H9 (cell line): ENCODE data around the gene TYMP. TPM values are rescaled to one million over a fixed set of nuclear protein-coding genes. Genes with fewer than 3 reads are reported as not detected.

ENCODE experiments used
- DNase-seq: peaks from one replicate; pipeline ENCODE4 v3.0.0-alpha.2; 2017
- H2AFZ ChIP-seq: one replicate; pipeline ENCODE4 v1.6.1; 2013; ENCODE audit warnings: mild to moderate bottlenecking, low read length, control low read depth, moderate library complexity
- H2AK5ac ChIP-seq: 2 replicates; pipeline ENCODE4 v1.6.1; 2013; ENCODE audit warnings: low read length, control low read depth, mixed read lengths; ENCODE audit not compliant: insufficient read length
- H2BK120ac ChIP-seq: one replicate; pipeline ENCODE4 v1.6.1; 2013; ENCODE audit warnings: low read depth, mild to moderate bottlenecking, low read length, control low read depth, inconsistent platforms; ENCODE audit not compliant: poor library complexity, severe bottlenecking
- H2BK12ac ChIP-seq: 2 replicates; pipeline ENCODE4 v1.6.1; 2013; ENCODE audit warnings: low read length, control low read depth, mixed read lengths, low read depth; ENCODE audit not compliant: insufficient read length
- H2BK15ac ChIP-seq: 2 replicates; pipeline ENCODE4 v1.6.1; 2013; ENCODE audit warnings: low read depth, low read length, control low read depth
- H2BK20ac ChIP-seq: one replicate; pipeline ENCODE4 v1.6.1; 2013; ENCODE audit warnings: low read depth, mild to moderate bottlenecking, low read length, control low read depth, inconsistent platforms; ENCODE audit not compliant: poor library complexity, severe bottlenecking
- H2BK5ac ChIP-seq: 2 replicates; pipeline ENCODE4 v1.6.1; 2013; ENCODE audit warnings: low read length, control low read depth, mixed read lengths; ENCODE audit not compliant: insufficient read length
- H3K14ac ChIP-seq: 2 replicates; pipeline ENCODE4 v1.6.1; 2013; ENCODE audit warnings: low read length, control low read depth; ENCODE audit not compliant: insufficient read depth
- H3K18ac ChIP-seq: 2 replicates; pipeline ENCODE4 v1.6.1; 2013; ENCODE audit warnings: low read depth, mild to moderate bottlenecking, mixed read lengths, low read length, control low read depth; ENCODE audit not compliant: insufficient read length
- H3K23ac ChIP-seq: 2 replicates; pipeline ENCODE4 v1.6.1; 2013; ENCODE audit warnings: low read length, control low read depth, mixed read lengths, low read depth; ENCODE audit not compliant: insufficient read length
- H3K23me2 ChIP-seq: 2 replicates; pipeline ENCODE4 v1.6.1; 2013; ENCODE audit warnings: low read depth, mild to moderate bottlenecking, mixed read lengths, low read length, control low read depth; ENCODE audit not compliant: insufficient read length, poor library complexity, severe bottlenecking
- H3K27ac ChIP-seq: 2 replicates; pipeline ENCODE4 v1.5.1; 2013; ENCODE audit warnings: low read length, control low read depth, mixed read lengths, low read depth; ENCODE audit not compliant: insufficient read length
- H3K27me3 ChIP-seq: 2 replicates; pipeline ENCODE4 v1.6.1; 2013; ENCODE audit warnings: low read length, control low read depth, inconsistent platforms; ENCODE audit not compliant: insufficient read depth
- H3K4ac ChIP-seq: 2 replicates; pipeline ENCODE4 v1.6.1; 2013; ENCODE audit warnings: low read depth, mild to moderate bottlenecking, control low read depth, inconsistent platforms, low read length, moderate library complexity
- H3K4me1 ChIP-seq: 2 replicates; pipeline ENCODE4 v1.6.1; 2013; ENCODE audit warnings: low read length, control low read depth, inconsistent platforms; ENCODE audit not compliant: insufficient read depth
- H3K4me2 ChIP-seq: 2 replicates; pipeline ENCODE4 v1.6.1; 2013; ENCODE audit warnings: low read length, control low read depth, mixed read lengths; ENCODE audit not compliant: insufficient read length, insufficient read depth
- H3K56ac ChIP-seq: 2 replicates; pipeline ENCODE4 v1.6.1; 2013; ENCODE audit warnings: low read depth, mild to moderate bottlenecking, mixed read lengths, low read length, control low read depth; ENCODE audit not compliant: insufficient read length
- H3K79me1 ChIP-seq: 2 replicates; pipeline ENCODE4 v1.6.1; 2013; ENCODE audit warnings: low read depth, mild to moderate bottlenecking, moderate library complexity, low read length, control low read depth, inconsistent platforms; ENCODE audit not compliant: insufficient read depth, poor library complexity, severe bottlenecking
- H3K79me2 ChIP-seq: 2 replicates; pipeline ENCODE4 v1.6.1; 2013; ENCODE audit warnings: low read length, control low read depth, inconsistent platforms; ENCODE audit not compliant: insufficient read depth
- H3K9ac ChIP-seq: 2 replicates; pipeline ENCODE4 v1.6.1; 2013; ENCODE audit warnings: low read length, control low read depth, mixed read lengths; ENCODE audit not compliant: insufficient read length; ENCODE audit errors: extremely low read depth
- H3K9me3 ChIP-seq: one replicate; pipeline ENCODE4 v1.6.1; 2013; ENCODE audit warnings: low read depth, low read length, inconsistent platforms; ENCODE audit not compliant: control insufficient read depth
- H3T11ph ChIP-seq: one replicate; pipeline ENCODE4 v1.6.1; 2013; ENCODE audit warnings: mild to moderate bottlenecking, low read length, control low read depth, inconsistent platforms
- H4K20me1 ChIP-seq: one replicate; pipeline ENCODE4 v1.6.1; 2013; ENCODE audit not compliant: control insufficient read depth, insufficient read length, insufficient read depth
- H4K5ac ChIP-seq: 2 replicates; pipeline ENCODE4 v1.6.1; 2013; ENCODE audit warnings: low read depth, mild to moderate bottlenecking, mixed read lengths, low read length, control low read depth; ENCODE audit not compliant: insufficient read length
- H4K8ac ChIP-seq: replicated peaks from 2 replicates; pipeline ENCODE4 v1.6.1; 2013; ENCODE audit warnings: low read length, control low read depth, mixed read lengths, low read depth; ENCODE audit not compliant: insufficient read length
- H4K91ac ChIP-seq: 2 replicates; pipeline ENCODE4 v1.6.1; 2013; ENCODE audit warnings: low read depth, mild to moderate bottlenecking, moderate library complexity, mixed read lengths, low read length, control low read depth; ENCODE audit not compliant: insufficient read length
- H3K27ac Mint-ChIP-seq, 3 experiments: 2 replicates in 2 of 3; 3 replicates in 1 of 3; pipeline ENCODE4 v1.8.0; 2020 to 2021; ENCODE audit warnings: mixed read lengths in 3 of 3, mild to moderate bottlenecking in 1 of 3, moderate library complexity in 1 of 3
- H3K27me3 Mint-ChIP-seq: 2 replicates; pipeline ENCODE4 v1.8.0; 2021; ENCODE audit warnings: low read depth, mild to moderate bottlenecking, moderate library complexity, mixed read lengths
- H3K36me3 Mint-ChIP-seq, 3 experiments: 2 replicates in 2 of 3; 3 replicates in 1 of 3; pipeline ENCODE4 v1.8.0; 2020 to 2021; ENCODE audit warnings: low read depth in 3 of 3, mixed read lengths in 3 of 3; ENCODE audit not compliant: insufficient read depth in 1 of 3
- H3K4me1 Mint-ChIP-seq, 2 experiments: 2 replicates each; pipeline ENCODE4 v1.8.0; 2020; ENCODE audit warnings: mixed read lengths in 2 of 2
- H3K4me3 Mint-ChIP-seq, 2 experiments: 2 replicates in 1 of 2; 3 replicates in 1 of 2; pipeline ENCODE4 v1.8.0; 2020 to 2021; ENCODE audit warnings: mild to moderate bottlenecking in 2 of 2, mixed read lengths in 2 of 2, moderate library complexity in 1 of 2
- H3K9me3 Mint-ChIP-seq, 2 experiments: 2 replicates in 1 of 2; 3 replicates in 1 of 2; pipeline ENCODE4 v1.8.0; 2020; ENCODE audit warnings: mild to moderate bottlenecking in 2 of 2, mixed read lengths in 2 of 2, moderate library complexity in 1 of 2
- WGBS: extraction: QIAGEN DNeasy Blood & Tissue Kit; methylation state at CpG from one replicate; pipeline ENCODE4 v1.1.7; 2013; ENCODE audit warnings: missing lambda C conversion rate, low lambda C conversion rate, mixed read lengths; ENCODE audit not compliant: insufficient read length; ENCODE audit errors: extremely low coverage; 5-methylcytosine and 5-hydroxymethylcytosine counted together
- total RNA-seq: library from RNA; stranded (reverse); gene quantifications from 2 replicates; pipeline ENCODE4 v1.2.1, GENCODE V29; 2021
- TF ChIP-seq, protein P1 (sequence below): fragments of 200-600 bp; sonication (generic); conservative IDR thresholded peaks from 3 replicates; pipeline ENCODE4 v1.8.0; 2021; ENCODE audit warnings: antibody characterized with exemption, mild to moderate bottlenecking

The TYMP gene
- total RNA-seq, 1 experiment from 2014 or later = 1.0 TPM

DNA sequence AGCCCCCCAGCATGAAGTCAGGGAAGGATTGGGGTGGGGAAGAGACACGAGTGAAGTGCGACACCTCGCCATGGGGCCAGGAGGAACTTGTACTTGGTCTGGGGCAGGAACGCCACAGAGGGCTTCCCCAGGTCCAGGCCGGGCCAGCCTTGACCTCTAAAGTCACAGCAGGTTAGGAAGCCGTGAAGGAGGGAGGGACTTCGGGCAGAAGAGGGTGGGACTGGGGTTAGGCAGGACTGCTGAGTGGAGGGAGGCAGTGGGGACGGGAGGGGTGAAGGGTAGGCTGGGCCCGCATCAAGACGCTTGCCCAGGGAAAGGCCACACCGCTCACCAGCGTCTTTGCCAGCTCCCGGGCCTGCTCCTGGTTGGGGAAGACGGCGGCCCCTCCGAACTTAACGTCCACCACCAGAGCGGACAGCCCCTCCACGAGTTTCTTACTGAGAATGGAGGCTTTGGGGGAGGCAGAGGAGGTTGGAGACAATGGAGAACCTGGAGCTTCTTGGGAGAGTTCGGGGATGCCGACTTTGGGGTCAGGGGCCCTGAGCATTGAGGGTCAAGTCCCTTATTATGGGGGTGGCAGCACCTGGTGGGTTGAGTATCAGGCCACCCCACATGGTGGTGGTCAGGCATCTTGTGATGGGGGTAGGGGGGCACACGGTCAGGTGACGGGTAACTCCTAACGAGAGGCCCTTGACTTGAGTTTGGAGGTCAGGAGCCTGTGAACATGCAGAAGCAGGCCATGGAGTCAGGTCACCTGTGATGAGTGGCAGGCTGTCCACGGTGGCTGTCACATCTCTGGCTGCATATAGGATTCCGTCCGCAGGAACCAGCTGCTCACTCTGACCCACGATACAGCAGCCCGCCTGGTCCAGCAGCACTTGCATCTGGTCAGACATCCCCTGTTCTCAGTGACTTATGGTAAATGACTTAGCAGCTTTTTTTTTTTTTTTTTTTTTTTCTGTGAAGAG is 2.7 kb downstream of the TYMP start:
- Histone ChIP-seq H3K18ac (no peak overlapping the region), H3K9me3 (no peaks in the 10 kb centered on the region), H4K8ac (no peak overlapping the region), H2AK5ac (no peak overlapping the region), H3K79me2 (no peaks in the 10 kb centered on the region), H3K79me1 (no peaks in the 10 kb centered on the region), H3K27ac (no peak overlapping the region), H3K4ac (no peak overlapping the region), H4K5ac (no peak overlapping the region), H3K56ac (no peak overlapping the region), H3K27me3 (peaks cover 34% of the 10 kb centered on the region; the same call in 1 of the 2 replicates), H4K91ac (no peak overlapping the region), H3K23ac (no peak overlapping the region), H3K9ac (no peak overlapping the region), H2BK12ac (no peak overlapping the region), H4K20me1 (no peaks in the 10 kb centered on the region), H3K4me1 (peaks cover 3% of the 10 kb centered on the region; the same call in 1 of the 2 replicates), H3K14ac (no peak overlapping the region), H2AFZ (no peak overlapping the region), H2BK5ac (no peak overlapping the region), H3K4me2 (peak overlapping the region; percentile 70), H2BK15ac (no peak overlapping the region), H2BK20ac (no peak overlapping the region), H2BK120ac (no peak overlapping the region), H3T11ph (no peak overlapping the region), H3K23me2 (peaks cover 18% of the 10 kb centered on the region)
- H3K9me3 Mint-ChIP-seq = no peaks in the 10 kb centered on the region; a peak in 1 of 5 replicates
- peak; percentile 88 for DNase-seq
- WGBS = no CpG with 5 or more reads among the region's 29 CpGs
- H3K4me1 Mint-ChIP-seq = peaks cover 11 to 17% of the 10 kb centered on the region in 2 experiments
- peak overlapping the region; percentile 67 to 79 for H3K4me3 Mint-ChIP-seq
- H3K27me3 Mint-ChIP-seq = peaks cover 51% of the 10 kb centered on the region
- H3K27ac Mint-ChIP-seq = no peak overlapping the region
- H3K36me3 Mint-ChIP-seq = peaks cover 2 to 16% (median 14%) of the 10 kb centered on the region in 3 experiments; a peak in 5 of 7 replicates
- TF ChIP-seq, protein P1, sequence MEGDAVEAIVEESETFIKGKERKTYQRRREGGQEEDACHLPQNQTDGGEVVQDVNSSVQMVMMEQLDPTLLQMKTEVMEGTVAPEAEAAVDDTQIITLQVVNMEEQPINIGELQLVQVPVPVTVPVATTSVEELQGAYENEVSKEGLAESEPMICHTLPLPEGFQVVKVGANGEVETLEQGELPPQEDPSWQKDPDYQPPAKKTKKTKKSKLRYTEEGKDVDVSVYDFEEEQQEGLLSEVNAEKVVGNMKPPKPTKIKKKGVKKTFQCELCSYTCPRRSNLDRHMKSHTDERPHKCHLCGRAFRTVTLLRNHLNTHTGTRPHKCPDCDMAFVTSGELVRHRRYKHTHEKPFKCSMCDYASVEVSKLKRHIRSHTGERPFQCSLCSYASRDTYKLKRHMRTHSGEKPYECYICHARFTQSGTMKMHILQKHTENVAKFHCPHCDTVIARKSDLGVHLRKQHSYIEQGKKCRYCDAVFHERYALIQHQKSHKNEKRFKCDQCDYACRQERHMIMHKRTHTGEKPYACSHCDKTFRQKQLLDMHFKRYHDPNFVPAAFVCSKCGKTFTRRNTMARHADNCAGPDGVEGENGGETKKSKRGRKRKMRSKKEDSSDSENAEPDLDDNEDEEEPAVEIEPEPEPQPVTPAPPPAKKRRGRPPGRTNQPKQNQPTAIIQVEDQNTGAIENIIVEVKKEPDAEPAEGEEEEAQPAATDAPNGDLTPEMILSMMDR = no peak
